Left renal pelvis (tissue), 4 donors: ENCODE results near the gene DENND4A. TPM values are rescaled to one million over a fixed set of nuclear protein-coding genes. Genes with fewer than 3 reads are reported as not detected.

ENCODE experiments used
- DNase-seq, 4 donors: peaks; one replicate each; pipeline ENCODE4 v3.0.0-alpha.2; 2013; ENCODE audit warnings: low read depth in 4 of 4, low spot score in 3 of 4
- polyA plus RNA-seq, 4 donors: library from polyadenylated mRNA; unstranded; fragments of 120-200 nt; gene quantifications; one replicate each; pipeline ENCODE4 v1.2.1, GENCODE V29; 2013; ENCODE audit not compliant: insufficient read length in 4 of 4

The DENND4A gene
- polyA plus RNA-seq, 4 donors, result 17.1 to 20.8 (median 17.7) TPM

DNA sequence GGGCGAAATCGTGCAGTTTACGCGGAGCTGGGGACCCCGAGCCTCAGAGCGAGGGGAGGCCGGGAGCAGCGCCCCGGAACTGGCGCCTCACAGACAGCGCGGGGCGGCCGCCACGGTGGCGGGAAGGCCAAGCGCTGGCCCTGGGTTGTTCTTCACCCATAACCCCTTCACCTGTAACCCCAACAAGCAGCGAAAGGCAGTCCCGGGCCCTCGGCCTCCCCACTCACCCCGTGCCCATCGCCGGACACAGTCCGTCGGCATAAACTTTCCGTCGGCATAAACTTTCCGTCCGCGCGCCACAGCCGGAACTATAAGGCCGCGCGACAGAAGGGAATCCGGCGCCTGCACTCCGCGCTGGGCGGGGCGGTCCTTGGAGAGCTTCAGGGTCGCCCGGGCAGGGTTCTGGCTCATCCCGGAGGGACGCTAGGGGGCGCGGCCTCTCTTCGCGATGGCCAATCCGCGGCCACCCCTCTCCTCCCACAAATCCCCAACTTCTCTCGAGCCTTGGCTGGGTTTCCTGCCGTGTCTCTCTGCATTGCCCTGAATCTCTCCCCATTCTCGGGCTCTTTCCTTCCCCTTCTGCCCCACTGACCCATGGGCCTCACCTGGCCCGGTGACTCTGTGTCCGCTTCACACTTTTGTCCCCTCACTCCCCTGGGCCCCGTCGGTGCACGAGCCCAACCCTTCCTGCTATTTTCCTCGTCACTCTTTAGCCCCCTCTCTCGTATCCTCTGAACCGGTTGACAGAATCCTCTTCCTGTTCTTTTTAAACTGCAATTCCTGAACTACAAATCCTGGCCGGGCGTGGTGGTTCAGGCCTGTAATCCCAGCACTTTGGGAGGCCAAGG is 181.0 kb downstream of the DENND4A start, which contains the start of gene INTS14:
Gene INTS14, minus strand, starts transcription at position 261 of the 848 bp plus-strand sequence. CDS start 3,751 bp downstream, outside the sequence.
- DNase-seq, result peak; percentile 89 to 93 (median 92)

Other genes starting within 250 kb of the DENND4A start
- 10 to 100 TPM; 36.2 to 55.9 (median 48.2) TPM for gene INTS14, start 181.2 kb downstream of the DENND4A start, polyA plus RNA-seq
- gene SLC24A1, start 170.4 kb downstream of the DENND4A start, polyA plus RNA-seq, result 10 to 100 TPM; 15.2 to 28.3 (median 20.5) TPM
- gene RAB11A, start 77.2 kb upstream of the DENND4A start, polyA plus RNA-seq, result 100 to 1,000 TPM; 244 to 340 (median 286) TPM